ENCODE data around the gene MVP. TPM values are rescaled to one million over a fixed set of nuclear protein-coding genes. Genes with fewer than 3 reads are reported as not detected.

The MVP gene
- total RNA-seq, 4 donors from 2014 or later, result 40.3 to 77.5 (median 47.6) TPM

DNA sequence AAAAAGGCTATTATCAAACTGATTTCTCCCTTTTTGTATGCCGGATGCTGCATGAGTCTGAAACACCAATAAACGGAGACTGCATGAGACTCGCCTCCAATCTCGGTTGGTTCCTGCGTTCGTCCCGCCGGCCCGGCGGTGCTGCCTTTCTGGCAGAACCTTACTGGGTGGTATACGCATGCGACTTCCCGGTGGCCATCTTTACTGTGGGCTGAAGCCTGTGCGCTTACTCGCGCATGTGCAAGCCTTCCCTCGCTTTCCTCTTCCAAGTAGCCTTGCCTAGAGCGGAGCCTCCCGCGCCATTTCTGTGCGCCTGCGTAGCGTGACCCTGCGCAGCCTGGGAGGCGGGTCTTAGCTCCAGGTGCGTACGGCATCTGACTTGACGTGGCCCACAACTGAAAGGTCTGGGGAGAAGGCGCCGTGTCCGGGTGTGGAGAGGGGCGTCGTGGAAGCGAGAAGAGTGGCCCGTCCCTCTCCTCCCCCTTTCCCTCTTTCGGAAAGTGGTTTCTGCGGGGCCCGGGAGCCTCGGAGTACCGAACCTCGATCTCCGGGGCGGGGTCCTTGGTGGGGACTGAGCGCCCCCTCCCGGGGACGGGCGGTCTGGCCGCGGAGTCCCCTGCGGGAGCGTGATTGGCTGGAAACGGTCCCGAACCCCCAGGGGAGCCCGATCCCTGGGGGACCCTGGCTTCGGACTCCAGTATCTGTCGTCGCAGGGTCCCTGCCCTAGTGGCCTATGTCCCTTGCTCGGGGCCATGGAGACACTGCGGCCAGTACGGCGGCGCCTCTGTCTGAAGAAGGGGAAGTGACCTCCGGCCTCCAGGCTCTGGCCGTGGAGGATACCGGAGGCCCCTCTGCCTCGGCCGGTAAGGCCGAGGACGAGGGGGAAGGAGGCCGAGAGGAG lies 4.2 kb upstream of the MVP start, which contains the start of gene PAGR1:
TSS of gene PAGR1 (plus strand) at position 360 of the 901 bp plus-strand sequence. CDS start at position 734, 374 bp downstream.
- in situ Hi-C loops (cut with MboI; ENCODE audit: low sequenced_read_pairs in 4 of 4), result no loop called here

DNA sequence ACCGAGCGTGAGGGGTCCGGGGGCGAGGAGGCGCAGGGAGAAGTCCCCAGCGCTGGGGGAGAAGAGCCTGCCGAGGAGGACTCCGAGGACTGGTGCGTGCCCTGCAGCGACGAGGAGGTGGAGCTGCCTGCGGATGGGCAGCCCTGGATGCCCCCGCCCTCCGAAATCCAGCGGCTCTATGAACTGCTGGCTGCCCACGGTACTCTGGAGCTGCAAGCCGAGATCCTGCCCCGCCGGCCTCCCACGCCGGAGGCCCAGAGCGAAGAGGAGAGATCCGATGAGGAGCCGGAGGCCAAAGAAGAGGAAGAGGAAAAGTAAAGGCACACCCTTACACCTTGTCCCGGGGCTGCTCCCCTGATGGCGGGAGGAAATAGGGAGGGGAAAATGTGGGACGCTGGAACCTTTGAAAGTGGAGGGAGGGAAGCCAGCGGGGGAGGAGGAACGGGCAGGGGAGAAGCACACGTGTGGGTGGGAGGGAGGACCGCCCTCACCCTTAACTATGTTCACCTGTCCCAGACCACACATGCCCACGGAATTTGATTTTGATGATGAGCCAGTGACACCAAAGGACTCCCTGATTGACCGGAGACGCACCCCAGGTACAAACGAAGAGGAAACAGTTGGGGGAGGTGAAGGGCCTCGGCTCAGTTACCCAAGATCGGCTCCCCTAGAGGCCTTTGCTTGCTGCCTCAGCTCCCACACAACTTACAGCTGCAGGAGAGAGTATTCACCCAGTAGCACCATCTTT lies 3.4 kb upstream of the MVP start:
- intact Hi-C loops (cut with DNase I; ENCODE audit: low total_unique reads), result loop anchor here (1.0 to 10.0 kb wide), 6 partner anchors 12 to 708 kb away; partner anchors contain the start of genes CDIPT, HIRIP3, INO80E and KIF22
- no peak for TF ChIP-seq POLR2A (IDR thresholded peaks at IDR 0.05)
- TF ChIP-seq, protein P1, sequence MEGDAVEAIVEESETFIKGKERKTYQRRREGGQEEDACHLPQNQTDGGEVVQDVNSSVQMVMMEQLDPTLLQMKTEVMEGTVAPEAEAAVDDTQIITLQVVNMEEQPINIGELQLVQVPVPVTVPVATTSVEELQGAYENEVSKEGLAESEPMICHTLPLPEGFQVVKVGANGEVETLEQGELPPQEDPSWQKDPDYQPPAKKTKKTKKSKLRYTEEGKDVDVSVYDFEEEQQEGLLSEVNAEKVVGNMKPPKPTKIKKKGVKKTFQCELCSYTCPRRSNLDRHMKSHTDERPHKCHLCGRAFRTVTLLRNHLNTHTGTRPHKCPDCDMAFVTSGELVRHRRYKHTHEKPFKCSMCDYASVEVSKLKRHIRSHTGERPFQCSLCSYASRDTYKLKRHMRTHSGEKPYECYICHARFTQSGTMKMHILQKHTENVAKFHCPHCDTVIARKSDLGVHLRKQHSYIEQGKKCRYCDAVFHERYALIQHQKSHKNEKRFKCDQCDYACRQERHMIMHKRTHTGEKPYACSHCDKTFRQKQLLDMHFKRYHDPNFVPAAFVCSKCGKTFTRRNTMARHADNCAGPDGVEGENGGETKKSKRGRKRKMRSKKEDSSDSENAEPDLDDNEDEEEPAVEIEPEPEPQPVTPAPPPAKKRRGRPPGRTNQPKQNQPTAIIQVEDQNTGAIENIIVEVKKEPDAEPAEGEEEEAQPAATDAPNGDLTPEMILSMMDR (IDR thresholded peaks at IDR 0.05 in 4 of 5, conservative IDR thresholded peaks at IDR 0.05 in 1 of 5), result no peak
- no peaks in the 10 kb centered on the region for H3K9me3 ChIP-seq
- peaks cover 51 to 56% of the 10 kb centered on the region in 2 donors for H3K4me1 ChIP-seq
- H3K36me3 ChIP-seq, result peaks cover 0 to 14% of the 10 kb centered on the region in 2 donors
- H3K4me3 ChIP-seq, result peak overlapping the region; percentile 78 to 96 (median 90)
- DNase-seq (peak in 1 of 2 donors; percentile 47), ATAC-seq (peak; percentile 9 to 11)
- no peaks in the 10 kb centered on the region for H3K27me3 ChIP-seq
- peak overlapping the region; percentile 91 to 99 (median 95) for H3K27ac ChIP-seq
- in situ Hi-C loops (cut with MboI; ENCODE audit: low sequenced_read_pairs in 4 of 4), result no loop called here

More for the DNA sequence above, 4.2 kb upstream of the MVP start, which contains the start of gene PAGR1:
- peak within 1 kb of the TSS; percentile 91 to 99 (median 95) for H3K27ac ChIP-seq
- peaks cover 0 to 14% of the 10 kb centered on the region in 2 donors for H3K36me3 ChIP-seq
- H3K9me3 ChIP-seq, result no peaks in the 10 kb centered on the region
- peak within 1 kb of the TSS; percentile 78 to 96 (median 90) for H3K4me3 ChIP-seq
- ATAC-seq (peak; percentile 79 to 83), DNase-seq (peak; percentile 98 to 99)
- intact Hi-C loops (cut with DNase I; ENCODE audit: low total_unique reads), result loop anchor here (1.0 to 10.0 kb wide), 6 partner anchors 11 to 709 kb away; partner anchors contain the start of genes CDIPT, HIRIP3, INO80E and KIF22
- TF ChIP-seq, protein P1 (IDR thresholded peaks at IDR 0.05 in 4 of 5, conservative IDR thresholded peaks at IDR 0.05 in 1 of 5), result peak; percentile 95 to 97 (median 95)
- peak; percentile 66 to 72 for TF ChIP-seq POLR2A (IDR thresholded peaks at IDR 0.05)
- H3K4me1 ChIP-seq, result peaks cover 44 to 53% of the 10 kb centered on the region in 2 donors
- no peaks in the 10 kb centered on the region for H3K27me3 ChIP-seq

GRCh38 chr16:29818082-29818481 lies 2.2 kb upstream of the MVP start:
- peak overlapping the region in 1 of 4 donors; percentile 23 for H3K27ac ChIP-seq
- H3K4me3 ChIP-seq, result no peak overlapping the region
- H3K36me3 ChIP-seq, result peaks cover 0 to 14% of the 10 kb centered on the region in 2 donors
- no peaks in the 10 kb centered on the region for H3K27me3 ChIP-seq
- no peaks in the 10 kb centered on the region for H3K9me3 ChIP-seq
- H3K4me1 ChIP-seq, result peaks cover 57 to 60% of the 10 kb centered on the region in 2 donors
- DNase-seq, result no peak
- no peak for ATAC-seq
- intact Hi-C loops (cut with DNase I; ENCODE audit: low total_unique reads) (loop anchor here (5.0 to 10.0 kb wide), 2 partner anchors 179 to 707 kb away; partner anchors contain the start of genes HIRIP3, INO80E and ZNF768), in situ Hi-C loops (cut with MboI; ENCODE audit: low sequenced_read_pairs in 4 of 4) (no loop called here)
- TF ChIP-seq, protein P1 (IDR thresholded peaks at IDR 0.05 in 4 of 5, conservative IDR thresholded peaks at IDR 0.05 in 1 of 5), result no peak
- TF ChIP-seq POLR2A (IDR thresholded peaks at IDR 0.05), result no peak

DNA sequence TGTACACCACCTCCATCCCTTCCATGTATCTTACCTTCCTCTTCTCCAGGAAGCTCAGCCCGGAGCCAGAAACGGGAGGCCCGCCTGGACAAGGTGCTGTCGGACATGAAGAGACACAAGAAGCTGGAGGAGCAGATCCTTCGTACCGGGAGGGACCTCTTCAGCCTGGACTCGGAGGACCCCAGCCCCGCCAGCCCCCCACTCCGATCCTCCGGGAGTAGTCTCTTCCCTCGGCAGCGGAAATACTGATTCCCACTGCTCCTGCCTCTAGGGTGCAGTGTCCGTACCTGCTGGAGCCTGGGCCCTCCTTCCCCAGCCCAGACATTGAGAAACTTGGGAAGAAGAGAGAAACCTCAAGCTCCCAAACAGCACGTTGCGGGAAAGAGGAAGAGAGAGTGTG lies 756 bp upstream of the MVP start:
- no peak for TF ChIP-seq POLR2A (IDR thresholded peaks at IDR 0.05)
- H3K27ac ChIP-seq, result peak overlapping the region in 3 of 4 donors; percentile 80 to 85 (median 85)
- H3K27me3 ChIP-seq, result no peaks in the 10 kb centered on the region
- intact Hi-C loops (cut with DNase I; ENCODE audit: low total_unique reads) (loop anchor here (5.0 to 10.0 kb wide), 2 partner anchors 178 to 705 kb away; partner anchors contain the start of genes HIRIP3, INO80E and ZNF768), in situ Hi-C loops (cut with MboI; ENCODE audit: low sequenced_read_pairs in 4 of 4) (no loop called here)
- DNase-seq (no peak), ATAC-seq (no peak)
- peaks cover 66 to 68% of the 10 kb centered on the region in 2 donors for H3K4me1 ChIP-seq
- H3K36me3 ChIP-seq, result peaks cover 0 to 14% of the 10 kb centered on the region in 2 donors
- H3K4me3 ChIP-seq, result peak overlapping the region in 1 of 4 donors; percentile 72
- no peaks in the 10 kb centered on the region for H3K9me3 ChIP-seq
